ENCODE measurements around the gene CORO6. TPM values are rescaled to one million over a fixed set of nuclear protein-coding genes. Genes with fewer than 3 reads are reported as not detected.
A peak's percentile ranks its signal among the peaks of the same experiment; 100 is the strongest.

The CORO6 gene
- total RNA-seq, 8 experiments from 2014 or later = 0.42 to 24.2 (median 2.3) TPM

DNA sequence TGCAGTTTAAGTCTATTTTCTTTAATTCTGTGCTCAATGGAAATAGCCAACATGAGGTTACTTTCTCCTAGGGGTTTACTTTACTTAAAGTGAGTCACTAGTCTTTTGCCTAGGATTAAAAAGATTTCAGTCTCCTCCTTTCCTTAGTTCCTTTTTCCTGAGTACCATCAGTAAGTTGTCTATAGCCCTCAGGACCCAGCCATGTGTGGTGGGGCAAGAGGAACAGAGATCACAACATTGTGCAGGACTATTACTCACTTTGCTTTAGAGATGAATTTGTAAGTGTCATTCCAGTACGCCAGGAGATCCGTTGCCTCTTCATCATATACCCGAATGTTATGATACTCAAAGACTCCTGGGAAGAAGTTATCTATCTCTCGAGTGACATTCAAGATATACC lies 27.7 kb upstream of the CORO6 start:
- WGBS, 10 experiments = 48 to 100% (median 92%) methylated on average over 2 to 4 of the region's 4 CpGs; no CpG with 5 or more reads in 3 of the 10 experiments
- Histone ChIP-seq H3K4me3 (no peak overlapping the region), H3K4me1 (replicated peaks in 1 of 2) (no peaks in the 10 kb centered on the region), H3K27ac (no peak overlapping the region)
- ATAC-seq (replicated peaks in 6 of 8) = no peak
- in situ Hi-C loops (cut with MboI; ENCODE audit: low pct_unique_long_range_greater_than_20kb in 2 of 9, low sequenced_read_pairs in 9 of 9, unreplicated experiment in 9 of 9) = no loop called here

DNA sequence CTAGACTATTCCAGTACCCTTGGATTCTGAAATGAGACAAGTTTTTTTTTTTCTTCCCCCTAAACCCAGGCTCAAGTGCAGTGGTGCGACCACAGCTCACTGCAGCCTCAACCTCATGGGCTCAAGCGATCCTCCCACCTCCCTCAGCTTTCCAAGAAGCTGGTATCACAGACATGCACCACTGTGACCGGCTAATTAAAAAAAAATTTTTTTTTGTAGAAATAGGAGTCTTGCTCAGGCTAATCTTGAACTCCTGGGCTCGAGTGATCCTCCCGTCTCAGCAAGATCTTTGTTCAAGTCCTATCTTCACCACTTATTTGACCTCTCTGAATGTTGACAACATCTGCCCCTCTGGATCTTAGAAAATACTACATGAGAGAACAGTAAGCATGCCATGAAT lies 26.6 kb upstream of the CORO6 start:
- ATAC-seq (replicated peaks in 6 of 8) = no peak
- no peak overlapping the region for H3K27ac ChIP-seq
- in situ Hi-C loops (cut with MboI; ENCODE audit: low pct_unique_long_range_greater_than_20kb in 2 of 9, low sequenced_read_pairs in 9 of 9, unreplicated experiment in 9 of 9) = loop anchor here in 3 of 9 experiments (10.0 to 25.0 kb wide), 3 partner anchors 113 to 138 kb away; no protein-coding TSS in a partner anchor
- WGBS, 10 experiments = 71 to 100% (median 99%) methylated on average over 2 to 5 of the region's 5 CpGs; no CpG with 5 or more reads in 2 of the 10 experiments
- no peak overlapping the region for H3K4me3 ChIP-seq
- H3K4me1 ChIP-seq (replicated peaks in 1 of 2) = no peaks in the 10 kb centered on the region

DNA sequence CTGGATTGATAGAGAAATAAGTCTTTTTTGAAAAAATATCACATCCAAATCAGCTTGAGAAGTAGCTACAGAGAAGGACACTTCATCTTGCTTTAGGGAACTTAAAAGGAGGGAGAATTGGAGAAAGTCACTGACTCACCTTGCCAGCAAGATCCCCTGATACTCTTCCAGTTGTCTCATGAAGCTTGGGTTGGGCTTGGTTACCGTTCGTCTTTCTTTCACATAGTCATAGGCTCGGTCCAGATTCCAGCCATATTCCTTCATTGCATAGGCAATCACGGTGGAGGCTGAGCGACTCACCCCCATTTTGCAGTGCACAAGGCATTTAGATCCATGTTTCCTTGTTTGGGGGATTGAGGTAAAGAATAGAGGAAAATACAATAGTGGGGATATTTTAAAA lies 25.3 kb upstream of the CORO6 start:
- Histone ChIP-seq H3K4me3 (no peak overlapping the region), H3K27ac (no peak overlapping the region), H3K4me1 (replicated peaks in 1 of 2) (peaks cover 0 to 6% of the 10 kb centered on the region in 2 donors)
- peak in 1 of 8 experiments; percentile 9 for ATAC-seq (replicated peaks in 6 of 8)
- in situ Hi-C loops (cut with MboI; ENCODE audit: low pct_unique_long_range_greater_than_20kb in 2 of 9, low sequenced_read_pairs in 9 of 9, unreplicated experiment in 9 of 9) = loop anchor here in 3 of 9 experiments (10.0 to 25.0 kb wide), 3 partner anchors 114 to 139 kb away; no protein-coding TSS in a partner anchor
- WGBS, 10 experiments = 28 to 100% (median 89%) methylated on average over 1 to 4 of the region's 5 CpGs; no CpG with 5 or more reads in 2 of the 10 experiments

DNA sequence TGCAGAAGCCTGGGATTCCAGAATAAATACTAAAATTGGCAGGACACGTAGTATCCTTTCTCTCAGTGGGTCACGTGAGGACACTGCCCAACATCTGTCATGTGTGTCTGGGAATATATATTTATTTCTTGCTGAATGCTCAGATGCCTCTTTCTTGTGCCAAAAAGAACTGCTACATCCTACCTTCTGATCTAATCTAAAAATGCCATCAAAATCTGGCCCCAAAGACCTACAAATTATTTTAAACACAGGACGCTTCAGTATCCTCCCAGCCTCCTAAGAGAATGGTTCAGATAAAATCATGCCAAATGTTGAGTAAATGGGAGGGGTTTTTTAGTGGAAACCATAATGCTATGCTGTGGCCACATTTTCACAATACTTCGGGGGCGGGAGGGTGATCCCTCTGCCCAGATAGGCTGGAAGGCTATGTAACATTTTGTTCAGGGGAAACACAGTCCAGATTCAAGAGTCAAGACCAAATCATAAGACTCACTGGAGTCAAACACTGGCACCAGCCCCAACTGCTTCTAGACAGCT lies 22.9 kb upstream of the CORO6 start:
- in situ Hi-C loops (cut with MboI; ENCODE audit: low pct_unique_long_range_greater_than_20kb in 2 of 9, low sequenced_read_pairs in 9 of 9, unreplicated experiment in 9 of 9) = loop anchor here in 3 of 9 experiments (10.0 to 25.0 kb wide), 3 partner anchors 117 to 142 kb away; no protein-coding TSS in a partner anchor
- peak in 3 of 8 experiments; percentile 46 to 68 (median 56) for ATAC-seq (replicated peaks in 6 of 8)
- WGBS, 10 experiments = 0 to 100% (median 89%) methylated on average over 1 to 5 of the region's 5 CpGs; no CpG with 5 or more reads in 1 of the 10 experiments
- no peak overlapping the region for H3K4me3 ChIP-seq
- H3K4me1 ChIP-seq (replicated peaks in 1 of 2) = peaks cover 6 to 7% of the 10 kb centered on the region in 2 donors
- no peak overlapping the region for H3K27ac ChIP-seq

DNA sequence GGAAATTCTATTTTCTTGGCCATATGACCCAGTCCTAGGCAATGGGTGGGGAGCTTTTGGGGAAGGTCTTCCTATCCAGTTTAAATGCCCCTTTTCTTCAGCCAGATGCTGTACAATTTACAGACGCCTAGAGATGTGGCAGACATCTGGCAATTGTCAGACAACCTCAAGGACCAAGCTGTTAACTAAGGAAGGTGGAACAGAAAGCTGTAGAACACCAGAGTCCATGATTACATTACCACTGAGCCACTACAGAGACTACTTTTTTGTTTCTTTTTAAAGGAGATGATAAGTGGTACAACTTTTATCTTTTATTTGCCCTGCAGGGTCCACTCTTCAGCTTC lies 21.1 kb upstream of the CORO6 start:
- 60 to 100% (median 100%) methylated on average over 1 of the region's 1 CpG; no CpG with 5 or more reads in 7 of the 10 experiments for WGBS, 10 experiments
- H3K27ac ChIP-seq = no peak overlapping the region

DNA sequence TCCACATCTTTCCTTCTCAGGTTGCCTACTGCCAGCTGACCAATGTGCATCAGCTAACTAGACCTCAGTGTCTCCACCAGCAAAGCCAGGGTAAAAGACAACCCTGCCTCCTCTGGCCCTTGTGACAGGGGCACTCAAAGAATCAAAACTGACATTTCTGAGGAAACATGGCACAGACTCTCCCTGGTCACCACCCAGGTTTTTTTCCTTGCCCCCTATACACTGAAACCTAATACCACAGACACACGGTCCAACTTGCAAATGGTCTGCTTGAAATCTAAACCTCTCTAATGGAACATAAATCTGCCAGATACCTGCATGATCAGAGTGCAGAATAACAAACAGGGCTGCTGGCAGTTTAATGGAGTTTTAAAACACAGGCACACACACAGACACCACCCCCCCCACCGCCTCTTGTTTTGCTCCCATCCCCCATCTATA lies 19.5 kb upstream of the CORO6 start:
- ATAC-seq (replicated peaks in 6 of 8) = peak in 2 of 8 experiments; percentile 6 to 12
- WGBS, 10 experiments = 10 to 92% (median 60%) methylated on average over 1 to 2 of the region's 2 CpGs; no CpG with 5 or more reads in 5 of the 10 experiments
- in situ Hi-C loops (cut with MboI; ENCODE audit: low pct_unique_long_range_greater_than_20kb in 2 of 9, low sequenced_read_pairs in 9 of 9, unreplicated experiment in 9 of 9) = loop anchor here in 3 of 9 experiments (10.0 to 25.0 kb wide), 3 partner anchors 120 to 145 kb away; no protein-coding TSS in a partner anchor
- Histone ChIP-seq H3K4me3 (no peak overlapping the region), H3K27ac (no peak overlapping the region), H3K4me1 (replicated peaks in 1 of 2) (peaks cover 11 to 22% of the 10 kb centered on the region in 2 donors)

More for the DNA sequence above, 21.1 kb upstream of the CORO6 start:
- Histone ChIP-seq H3K4me3 (no peak overlapping the region), H3K4me1 (replicated peaks in 1 of 2) (peaks cover 11 to 22% of the 10 kb centered on the region in 2 donors)
- in situ Hi-C loops (cut with MboI; ENCODE audit: low pct_unique_long_range_greater_than_20kb in 2 of 9, low sequenced_read_pairs in 9 of 9, unreplicated experiment in 9 of 9) = loop anchor here in 3 of 9 experiments (10.0 to 25.0 kb wide), 3 partner anchors 119 to 144 kb away; no protein-coding TSS in a partner anchor
- ATAC-seq (replicated peaks in 6 of 8) = no peak

DNA sequence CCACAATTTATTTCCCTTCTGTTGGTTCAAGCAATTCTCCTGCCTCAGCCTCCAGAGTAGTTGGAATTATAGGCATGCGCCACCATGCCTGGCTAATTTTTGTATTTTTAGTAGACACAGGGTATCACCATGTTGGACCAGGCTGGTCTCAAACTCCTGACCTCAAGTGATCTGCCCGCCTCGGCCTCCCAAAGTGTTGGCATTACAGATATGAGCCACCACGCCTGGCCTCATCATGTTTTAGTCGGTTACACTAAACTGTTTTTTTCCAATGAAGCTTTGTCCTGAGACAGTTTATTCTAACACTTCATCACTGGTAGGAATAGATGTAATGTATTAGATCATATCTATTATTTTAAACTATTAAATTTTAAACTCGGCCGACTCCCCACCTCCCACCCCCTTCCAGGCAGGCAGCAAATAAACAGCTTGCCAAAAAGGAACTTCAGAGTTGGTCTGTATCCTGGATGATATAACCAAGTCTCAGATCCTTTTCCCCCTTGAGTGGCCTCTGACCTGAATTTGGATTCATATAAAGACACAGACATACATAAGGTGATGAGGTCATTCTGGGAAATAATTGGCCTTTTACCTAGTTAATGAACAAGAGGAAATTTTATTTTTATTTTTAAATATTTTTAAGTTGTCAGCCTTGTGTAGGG lies 18.4 kb upstream of the CORO6 start:
- in situ Hi-C loops (cut with MboI; ENCODE audit: low pct_unique_long_range_greater_than_20kb in 2 of 9, low sequenced_read_pairs in 9 of 9, unreplicated experiment in 9 of 9) = loop anchor here in 3 of 9 experiments (10.0 to 25.0 kb wide), 3 partner anchors 121 to 146 kb away; no protein-coding TSS in a partner anchor
- H3K27ac ChIP-seq = no peak overlapping the region
- H3K4me1 ChIP-seq (replicated peaks in 1 of 2) = peaks cover 11 to 22% of the 10 kb centered on the region in 2 donors
- H3K4me3 ChIP-seq = no peak overlapping the region
- WGBS, 10 experiments = 66 to 100% (median 88%) methylated on average over 1 to 7 of the region's 7 CpGs; no CpG with 5 or more reads in 1 of the 10 experiments
- no peak for ATAC-seq (replicated peaks in 6 of 8)

DNA sequence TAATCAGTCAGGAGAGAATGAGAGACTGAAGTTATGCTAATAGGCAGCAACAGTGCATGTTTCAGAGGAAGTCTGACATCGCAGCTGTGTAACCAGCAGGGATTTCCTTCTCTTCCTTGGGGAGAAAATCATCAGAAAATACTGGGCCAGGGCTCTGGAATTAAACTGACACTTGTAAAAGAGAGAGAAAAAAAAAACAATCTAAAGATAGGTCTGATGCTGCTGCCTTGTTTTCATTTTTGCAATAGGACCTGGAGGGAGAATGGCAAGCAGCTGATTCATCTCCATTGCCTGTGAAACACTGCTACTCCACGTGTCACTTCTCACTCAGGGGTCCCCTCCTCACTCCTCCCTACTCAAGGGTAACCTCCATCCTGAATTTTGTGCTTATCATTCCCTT lies 17.7 kb upstream of the CORO6 start:
- whole genome bisulfite sequencing, 10 experiments = 8 to 50% (median 14%) methylated on average over 1 to 2 of the region's 2 CpGs; no CpG with 5 or more reads in 3 of the 10 experiments
- no peak overlapping the region for H3K4me3 ChIP-seq
- in situ Hi-C loops (cut with MboI; ENCODE audit: low pct_unique_long_range_greater_than_20kb in 2 of 9, low sequenced_read_pairs in 9 of 9, unreplicated experiment in 9 of 9) = loop anchor here in 3 of 9 experiments (10.0 to 25.0 kb wide), 3 partner anchors 122 to 147 kb away; no protein-coding TSS in a partner anchor
- ATAC-seq (replicated peaks in 6 of 8) = peak; percentile 4 to 49 (median 44)
- peak overlapping the region in 1 of 2 donors; percentile 54 for H3K27ac ChIP-seq
- H3K4me1 ChIP-seq (replicated peaks in 1 of 2) = peaks cover 11 to 22% of the 10 kb centered on the region in 2 donors

DNA sequence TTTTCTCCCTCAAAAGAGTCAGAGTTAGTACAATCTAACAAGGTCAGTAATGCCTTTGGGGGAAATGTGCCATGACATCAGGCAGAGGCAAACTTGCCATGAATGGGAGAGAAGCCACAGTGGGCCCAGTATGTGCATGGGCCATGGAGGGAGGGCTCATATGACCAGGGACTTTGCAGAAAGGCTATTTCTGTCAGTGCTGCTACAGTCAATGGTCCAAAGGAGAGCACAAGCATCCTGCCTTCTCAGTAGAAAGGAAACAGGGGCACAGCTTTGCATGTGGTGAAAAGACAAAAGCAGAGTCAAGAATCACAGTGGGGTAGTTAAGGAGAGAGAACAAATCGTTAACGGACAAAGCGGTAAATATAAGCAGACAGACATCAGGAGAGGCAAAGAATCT lies 11.2 kb upstream of the CORO6 start:
- Histone ChIP-seq H3K4me3 (no peak overlapping the region), H3K4me1 (replicated peaks in 1 of 2) (no peaks in the 10 kb centered on the region), H3K27ac (no peak overlapping the region)
- in situ Hi-C loops (cut with MboI; ENCODE audit: low pct_unique_long_range_greater_than_20kb in 2 of 9, low sequenced_read_pairs in 9 of 9, unreplicated experiment in 9 of 9) = loop anchor here in 2 of 9 experiments (25.0 kb wide), 2 partner anchors 128 to 153 kb away; no protein-coding TSS in a partner anchor
- 67 to 100% (median 83%) methylated on average over 1 to 3 of the region's 3 CpGs; no CpG with 5 or more reads in 3 of the 10 experiments for WGBS, 10 experiments
- ATAC-seq (replicated peaks in 6 of 8) = no peak

DNA sequence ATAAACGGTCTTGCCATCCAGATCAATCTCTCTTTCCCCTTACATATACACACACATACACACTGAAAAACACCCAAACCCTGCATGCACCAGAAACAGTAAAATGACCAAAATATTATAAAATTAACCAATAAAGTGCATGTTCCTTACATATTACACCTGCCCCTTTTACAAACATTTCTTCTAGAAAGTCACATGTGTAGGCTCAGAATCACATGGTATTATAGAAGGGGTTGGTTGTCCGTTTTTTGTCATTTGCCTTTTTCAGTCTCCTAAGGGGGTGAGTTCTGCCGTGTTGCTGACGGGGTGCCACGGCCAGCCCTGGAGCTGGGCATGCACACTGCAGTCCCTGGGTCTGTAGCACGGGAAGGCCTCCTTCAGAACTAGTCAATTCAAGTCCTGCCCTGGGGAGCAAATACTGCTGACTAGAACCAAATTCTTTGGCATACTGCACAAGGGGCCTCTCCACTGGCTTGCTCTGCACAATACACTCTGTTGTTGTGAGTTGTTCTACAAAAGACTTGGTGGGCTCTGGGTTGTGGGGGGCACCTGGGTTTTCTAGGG lies 8.0 kb upstream of the CORO6 start:
- Histone ChIP-seq H3K27ac (no peak overlapping the region), H3K4me3 (no peak overlapping the region), H3K4me1 (replicated peaks in 1 of 2) (no peaks in the 10 kb centered on the region)
- in situ Hi-C loops (cut with MboI; ENCODE audit: low pct_unique_long_range_greater_than_20kb in 2 of 9, low sequenced_read_pairs in 9 of 9, unreplicated experiment in 9 of 9) = loop anchor here in 2 of 9 experiments (25.0 kb wide), 2 partner anchors 132 to 157 kb away; no protein-coding TSS in a partner anchor
- no peak for ATAC-seq (replicated peaks in 6 of 8)
- WGBS, 10 experiments = 22 to 100% (median 84%) methylated on average over 1 to 5 of the region's 6 CpGs; no CpG with 5 or more reads in 1 of the 10 experiments

DNA sequence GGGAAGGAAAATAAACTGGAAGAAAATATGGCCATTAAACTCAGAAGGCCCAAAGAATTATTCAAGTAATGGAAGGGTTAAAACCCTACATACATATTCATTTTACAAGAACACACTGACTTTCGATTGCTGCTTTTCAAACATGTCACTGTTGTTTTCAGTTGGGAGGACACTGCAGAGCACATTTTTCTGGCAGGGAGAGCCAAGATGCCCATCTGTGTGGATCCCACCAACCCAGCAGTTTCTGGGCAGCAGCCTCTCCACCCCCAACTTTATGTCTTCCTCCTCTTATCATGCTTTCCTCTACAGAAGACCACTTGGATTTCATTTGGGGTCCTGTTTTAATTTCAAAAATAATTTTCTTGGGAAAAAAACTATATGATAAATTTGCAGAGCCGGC lies 7.1 kb upstream of the CORO6 start:
- Histone ChIP-seq H3K4me3 (no peak overlapping the region), H3K27ac (no peak overlapping the region), H3K4me1 (replicated peaks in 1 of 2) (no peaks in the 10 kb centered on the region)
- no peak for ATAC-seq (replicated peaks in 6 of 8)
- in situ Hi-C loops (cut with MboI; ENCODE audit: low pct_unique_long_range_greater_than_20kb in 2 of 9, low sequenced_read_pairs in 9 of 9, unreplicated experiment in 9 of 9) = loop anchor here in 2 of 9 experiments (25.0 kb wide), 2 partner anchors 132 to 157 kb away; no protein-coding TSS in a partner anchor
- 10 to 88% (median 60%) methylated on average over 1 to 2 of the region's 2 CpGs for WGBS, 10 experiments

DNA sequence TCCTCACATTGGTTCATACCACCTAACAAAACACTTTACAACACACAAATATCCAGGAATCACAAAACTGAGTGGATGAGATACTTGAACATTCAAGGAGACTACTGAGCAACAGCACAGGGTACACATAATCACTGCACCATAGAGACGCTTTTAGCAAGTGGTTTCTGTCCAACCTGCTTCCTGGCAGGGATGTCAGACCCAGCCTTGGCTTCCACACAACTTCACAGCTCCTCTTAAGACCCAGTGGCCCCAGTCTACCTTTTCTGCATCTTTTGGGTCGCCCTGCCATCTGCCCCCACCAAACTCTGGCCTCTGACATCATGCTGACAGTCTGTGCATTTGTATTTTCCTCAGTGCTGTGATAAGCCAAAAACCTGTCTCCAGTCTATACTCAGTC lies 5.9 kb upstream of the CORO6 start:
- ATAC-seq (replicated peaks in 6 of 8) = no peak
- Histone ChIP-seq H3K27ac (no peak overlapping the region), H3K4me3 (no peak overlapping the region), H3K4me1 (replicated peaks in 1 of 2) (no peaks in the 10 kb centered on the region)
- WGBS, 10 experiments = 60 to 100% (median 94%) methylated on average over 1 to 2 of the region's 2 CpGs; no CpG with 5 or more reads in 5 of the 10 experiments
- in situ Hi-C loops (cut with MboI; ENCODE audit: low pct_unique_long_range_greater_than_20kb in 2 of 9, low sequenced_read_pairs in 9 of 9, unreplicated experiment in 9 of 9) = loop anchor here in 2 of 9 experiments (25.0 kb wide), 2 partner anchors 134 to 159 kb away; no protein-coding TSS in a partner anchor
